DMS153 treated with DMSO at 0.1 percent for 48 hours (cell line): ENCODE data around the gene ACLY.

ENCODE experiments used
- DNase-seq: peaks from one replicate; lab custom pipeline; 2025; ENCODE audit not compliant: unreplicated experiment; lab: John Stamatoyannopoulos, UW

Gene ACLY

DNA sequence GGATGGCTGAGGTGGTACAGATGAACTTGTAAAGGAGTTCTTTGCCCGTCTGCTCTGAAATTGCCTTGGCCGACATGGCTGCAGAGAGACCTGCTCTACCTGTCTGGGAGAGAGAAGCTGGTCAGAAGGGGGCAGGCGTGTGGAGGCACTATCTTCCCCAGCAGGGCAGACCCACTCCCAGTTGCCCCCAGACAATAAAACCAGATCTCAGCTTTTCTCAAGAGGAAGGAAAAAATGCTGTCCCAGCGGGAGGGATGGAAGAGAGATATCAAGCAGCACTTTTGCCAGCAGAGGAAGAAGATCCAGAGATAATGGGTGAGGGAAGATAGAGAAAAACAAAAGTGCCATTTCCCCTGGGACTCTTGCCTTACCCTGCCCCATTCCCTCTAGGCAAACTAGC, 5.0 kb downstream of the ACLY start:
- no peak for DNase-seq

DNA sequence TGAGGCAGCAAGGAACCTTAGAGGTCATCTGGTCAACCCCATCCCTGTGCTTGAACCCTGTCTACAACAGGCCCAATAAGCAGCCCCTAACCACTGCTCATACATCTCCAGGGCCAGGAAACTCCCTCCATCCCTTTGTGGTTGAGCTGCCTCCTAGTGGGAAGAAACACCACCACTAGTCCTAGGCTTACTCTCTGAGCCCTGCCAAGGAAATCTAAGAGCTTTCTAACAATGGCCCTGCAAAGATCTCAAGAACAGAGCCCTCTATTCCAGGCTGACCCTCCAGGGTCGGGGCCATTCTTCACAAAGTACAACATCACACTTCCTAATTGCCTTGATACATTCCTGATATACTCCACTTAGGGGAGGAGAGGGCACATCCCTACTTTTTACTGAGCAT, 5.8 kb downstream of the ACLY start:
- DNase-seq: no peak

DNA sequence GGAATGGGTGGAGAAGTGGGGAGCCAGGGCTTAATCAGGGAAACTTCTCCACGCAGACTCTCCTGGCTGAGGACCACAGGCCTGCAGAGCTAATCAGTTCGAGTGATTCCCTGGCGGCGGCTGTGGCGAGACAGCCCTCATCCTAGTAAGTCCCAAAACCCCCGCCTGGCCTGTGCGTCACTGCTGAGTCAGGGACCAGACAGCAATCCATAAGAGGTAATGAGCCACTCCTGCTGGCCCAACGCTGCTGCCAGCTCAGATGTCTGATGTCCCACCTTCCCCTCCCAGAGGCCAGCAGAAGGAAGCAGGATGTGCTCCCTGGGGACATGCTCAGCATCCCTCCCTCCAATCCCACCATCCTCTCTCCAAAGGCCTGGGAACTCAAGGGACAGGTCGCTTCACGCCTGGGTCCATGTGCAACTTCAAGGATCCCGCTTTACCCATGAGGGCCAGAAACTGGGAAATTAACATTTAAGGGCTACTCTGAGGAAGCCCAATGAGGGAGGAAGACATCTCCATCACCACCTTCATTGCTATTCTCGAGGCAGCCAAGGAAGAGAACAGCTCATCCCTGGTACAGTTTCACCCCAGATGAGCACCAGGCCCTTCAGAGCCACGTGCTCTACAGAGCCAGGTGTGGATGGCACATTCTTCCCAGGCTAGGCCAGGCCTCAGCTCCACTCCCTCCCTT, 7.9 kb downstream of the ACLY start:
- DNase-seq: no peak

DNA sequence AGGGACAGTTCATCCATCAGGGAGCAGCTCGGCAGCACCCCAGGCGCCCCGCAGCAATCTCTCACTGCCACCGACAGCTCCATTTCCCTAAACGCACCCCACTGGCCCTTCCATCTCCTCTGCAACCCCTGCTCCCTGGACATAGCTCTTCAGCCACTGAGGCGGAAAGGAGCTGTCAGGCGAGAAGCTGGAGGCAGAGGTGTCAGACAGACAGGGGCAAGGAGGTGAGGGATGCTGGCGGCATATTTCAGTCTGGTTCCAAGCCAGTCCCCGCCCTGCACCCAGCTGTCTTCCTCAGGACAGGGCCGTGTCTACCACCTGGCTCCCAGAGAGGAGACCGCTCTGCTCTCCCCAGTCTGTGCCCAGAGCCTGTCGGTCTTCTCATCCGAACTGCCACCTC, 9.7 kb downstream of the ACLY start:
- DNase-seq: no peak

DNA sequence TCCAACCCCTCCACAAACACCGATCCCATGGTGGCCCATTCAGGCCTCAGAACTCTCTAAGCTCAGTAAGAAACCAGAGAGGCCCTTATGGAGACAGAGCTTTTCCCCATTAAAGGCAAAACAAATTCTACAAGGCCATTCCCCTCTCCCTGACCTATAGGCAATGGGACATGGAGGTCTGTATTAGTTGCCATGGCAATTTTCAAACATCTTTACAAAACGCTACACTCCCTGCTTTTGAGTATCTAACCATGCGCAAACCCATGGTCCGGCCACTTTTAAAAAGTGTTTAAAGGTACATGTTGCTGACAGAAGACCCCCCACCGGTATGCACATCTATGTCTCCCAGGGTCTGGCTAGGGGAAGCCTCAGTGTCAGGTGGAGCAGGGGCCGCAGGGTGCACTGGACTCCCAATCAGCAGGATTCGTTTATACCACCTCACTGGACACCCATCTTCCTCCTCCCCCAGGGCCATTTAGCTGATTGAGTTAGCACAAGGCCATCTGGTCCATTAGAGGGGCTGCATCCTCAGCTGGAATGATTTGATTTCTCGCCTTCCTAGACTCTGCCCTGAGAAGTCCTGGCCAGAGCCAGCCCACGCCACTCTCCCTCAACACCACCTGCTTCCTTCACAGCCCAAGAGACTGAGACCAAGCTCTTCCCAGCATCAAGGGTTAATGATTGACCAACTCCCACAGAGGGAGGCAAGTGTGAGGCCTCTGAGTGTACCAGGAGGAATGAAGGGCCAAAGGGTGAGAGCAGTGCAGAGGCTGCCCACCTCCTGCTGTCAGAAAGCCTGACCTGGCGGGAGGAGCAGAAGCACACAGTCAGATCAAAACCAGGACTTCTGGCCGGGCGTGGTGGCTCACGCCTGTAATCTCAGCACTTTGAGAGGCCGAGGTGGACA, 10.9 kb downstream of the ACLY start:
- no peak for DNase-seq

DNA sequence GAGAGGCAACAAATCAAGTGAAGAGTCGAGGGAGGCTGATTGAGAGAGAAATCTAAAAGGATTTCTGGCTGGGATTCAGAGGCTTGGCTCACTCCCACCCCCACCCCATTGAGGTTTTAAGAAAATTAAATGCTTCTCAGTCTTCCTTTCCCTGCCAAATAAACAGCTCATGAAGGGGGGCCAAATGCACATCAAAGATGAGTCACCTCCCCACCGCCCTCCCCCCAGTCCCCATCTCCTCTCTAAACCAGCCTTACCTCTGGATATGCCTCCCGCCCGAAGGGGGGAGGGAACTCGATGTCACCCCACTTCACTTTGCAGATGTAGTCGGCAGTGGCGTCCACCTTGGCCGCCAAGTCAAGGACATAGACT, 11.6 kb downstream of the ACLY start:
- no peak for DNase-seq

DNA sequence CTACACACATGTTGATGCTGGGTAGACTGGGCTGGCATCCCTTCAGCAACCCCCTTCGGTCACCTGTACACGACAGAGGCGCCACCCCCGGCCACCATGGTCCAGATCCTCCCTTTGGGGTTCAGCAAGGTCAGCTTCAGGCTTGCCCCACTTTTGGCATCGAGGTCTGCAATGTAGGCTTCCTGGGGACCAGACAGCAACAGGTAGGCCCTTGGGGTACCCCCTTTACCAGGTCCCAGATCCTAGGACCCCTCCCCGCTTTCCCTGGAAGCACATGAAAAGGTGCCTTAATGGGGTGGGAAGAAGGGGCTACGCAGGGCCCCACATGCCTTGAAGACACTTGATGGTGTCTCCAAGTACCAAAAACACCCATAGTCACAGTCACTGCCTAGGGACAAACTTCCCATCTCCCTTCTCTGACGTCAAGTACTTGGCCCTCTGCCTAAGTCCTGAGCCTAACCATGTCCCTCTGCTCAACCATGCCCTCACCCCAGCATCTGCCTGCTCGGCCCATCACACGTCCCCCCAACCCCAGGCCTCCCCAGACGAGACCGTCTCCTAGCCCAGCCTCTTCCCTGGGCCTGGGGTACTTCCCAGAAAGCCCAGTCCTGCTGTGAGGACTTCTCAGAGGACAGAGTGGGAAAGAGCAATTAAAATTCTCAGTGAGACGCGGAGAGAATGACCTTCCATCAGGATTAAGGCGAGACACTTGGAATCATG, 12.1 kb downstream of the ACLY start:
- no peak for DNase-seq

DNA sequence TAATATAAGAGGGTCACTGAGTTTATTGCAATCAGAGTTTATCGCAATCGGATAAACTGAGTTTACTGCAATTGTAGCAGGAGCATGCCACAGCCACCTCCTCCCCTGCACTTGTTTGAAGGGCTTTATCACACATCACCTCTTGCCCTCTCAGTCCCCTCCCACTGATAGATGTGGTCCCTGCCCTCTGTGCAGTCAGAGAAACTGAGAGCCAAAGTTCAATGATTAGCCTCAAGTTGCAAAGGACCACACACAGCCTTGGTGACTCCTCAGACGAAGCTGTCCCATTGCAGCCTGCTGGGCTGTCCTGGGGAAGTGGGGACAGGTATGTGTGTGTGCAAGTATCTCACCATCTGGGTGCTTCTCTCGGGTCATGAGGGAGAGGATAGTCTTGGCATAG, 13.6 kb downstream of the ACLY start:
- no peak for DNase-seq

DNA sequence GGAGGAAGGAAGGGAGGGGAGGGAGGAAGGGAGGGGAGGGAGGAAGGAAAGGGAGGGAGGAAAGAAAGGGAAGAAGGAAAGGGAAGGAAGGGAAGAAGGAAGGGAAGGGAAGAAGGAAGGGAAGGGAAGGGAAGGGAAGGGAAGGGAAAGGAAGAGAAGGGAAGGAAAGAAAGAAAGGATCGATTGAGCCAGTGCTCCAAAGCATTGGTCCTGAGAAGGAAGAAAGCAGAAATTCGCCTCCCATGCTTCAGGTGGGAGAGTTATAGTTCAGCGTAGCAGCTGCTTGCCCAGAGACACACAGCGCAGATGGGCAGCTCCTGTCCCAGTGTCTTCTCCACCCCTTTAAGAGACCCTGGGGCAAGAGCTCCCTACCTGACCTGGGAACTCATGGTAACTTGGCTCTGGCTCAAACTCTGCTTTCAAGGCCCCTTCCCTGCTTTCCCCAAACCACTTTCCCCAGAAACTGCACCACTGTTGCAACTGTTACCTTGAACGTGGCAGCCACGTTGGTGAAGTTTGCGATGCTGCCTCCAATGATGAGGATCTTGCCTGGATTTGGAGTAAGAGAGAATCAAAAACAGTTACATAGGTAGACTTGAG, 14.4 kb downstream of the ACLY start:
- DNase-seq: no peak

DNA sequence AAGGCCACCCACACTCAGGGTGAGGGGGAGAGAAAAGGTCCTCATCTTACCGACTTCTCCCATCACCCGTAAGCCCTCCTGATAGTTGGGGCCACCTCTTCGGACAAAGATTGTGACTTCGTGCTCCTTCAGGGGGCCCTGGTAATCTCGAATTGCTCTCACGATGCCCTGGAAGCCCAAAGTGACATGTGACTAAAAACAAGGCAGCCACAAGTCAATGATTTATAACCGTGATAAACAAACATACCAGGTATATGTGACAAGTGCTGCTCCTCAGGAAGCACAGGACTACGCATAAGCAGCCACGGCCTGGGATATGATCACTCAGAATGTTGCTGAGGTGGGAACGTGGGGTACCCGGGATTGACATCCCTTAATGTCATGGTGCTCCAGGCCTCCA, 17.1 kb downstream of the ACLY start:
- DNase-seq: no peak

DNA sequence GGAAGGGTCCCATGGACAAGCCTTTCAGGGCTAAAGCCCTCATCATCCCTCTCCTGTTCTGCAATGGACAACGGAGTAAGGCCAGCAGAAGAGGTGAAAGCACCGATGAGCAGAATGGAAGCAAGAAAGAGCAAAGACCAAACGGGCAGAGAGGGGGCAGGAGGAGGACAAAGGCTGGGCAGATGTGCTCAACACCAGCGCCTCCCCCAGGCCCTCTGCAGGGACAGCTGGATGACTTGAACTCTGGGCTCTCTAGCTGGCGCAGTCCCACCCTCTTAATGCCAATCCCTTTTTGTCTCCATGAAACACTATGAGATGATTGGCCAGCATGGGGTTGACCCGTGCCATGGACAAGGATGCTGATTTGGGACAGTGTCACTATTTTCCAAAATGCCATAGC, 22.0 kb downstream of the ACLY start:
- no peak for DNase-seq

DNA sequence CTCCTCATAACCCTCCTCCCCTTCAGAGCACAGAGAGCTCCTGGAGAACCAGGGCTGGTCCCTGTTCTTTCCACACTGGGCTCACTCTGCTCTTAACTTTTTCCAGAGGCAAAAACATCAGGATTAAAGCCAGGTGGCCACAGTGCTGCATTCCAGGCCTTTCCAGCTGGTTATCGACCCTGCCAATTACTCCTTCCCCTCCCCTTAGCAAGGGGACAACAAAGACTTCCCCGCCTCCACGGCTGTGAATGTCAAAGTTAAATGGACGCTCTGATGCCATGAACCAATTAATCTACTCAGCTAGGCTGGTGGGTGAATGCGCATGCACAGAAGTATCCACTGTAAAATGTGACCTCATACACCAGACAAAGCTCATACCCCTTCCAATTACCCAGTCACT, 23.1 kb downstream of the ACLY start:
- no peak for DNase-seq

DNA sequence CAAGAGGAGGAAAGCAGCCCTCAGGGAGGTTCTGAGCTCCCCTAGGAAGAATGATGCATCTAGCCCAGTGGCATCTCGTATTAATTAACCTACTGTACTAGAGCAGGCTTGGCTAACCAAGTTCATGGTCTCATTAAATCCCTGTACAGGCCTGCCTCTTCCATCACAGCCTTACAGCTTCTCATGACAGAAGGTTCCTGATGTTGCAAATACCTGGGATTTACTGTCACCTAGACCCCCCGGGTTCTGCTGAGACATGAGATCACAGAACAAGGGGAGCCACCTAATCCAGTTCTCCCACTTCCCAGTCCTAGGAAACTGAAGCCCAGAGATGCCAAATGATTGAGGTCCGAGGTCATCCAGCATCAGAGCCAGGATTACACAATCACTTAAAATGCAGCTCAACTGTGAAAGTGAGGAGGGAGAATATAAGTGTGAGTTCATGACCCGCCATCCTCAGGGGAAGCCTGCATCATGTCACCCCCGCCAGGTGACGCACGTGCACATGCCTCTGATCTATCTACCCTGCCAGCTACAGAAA, 23.9 kb downstream of the ACLY start:
- DNase-seq: no peak

DNA sequence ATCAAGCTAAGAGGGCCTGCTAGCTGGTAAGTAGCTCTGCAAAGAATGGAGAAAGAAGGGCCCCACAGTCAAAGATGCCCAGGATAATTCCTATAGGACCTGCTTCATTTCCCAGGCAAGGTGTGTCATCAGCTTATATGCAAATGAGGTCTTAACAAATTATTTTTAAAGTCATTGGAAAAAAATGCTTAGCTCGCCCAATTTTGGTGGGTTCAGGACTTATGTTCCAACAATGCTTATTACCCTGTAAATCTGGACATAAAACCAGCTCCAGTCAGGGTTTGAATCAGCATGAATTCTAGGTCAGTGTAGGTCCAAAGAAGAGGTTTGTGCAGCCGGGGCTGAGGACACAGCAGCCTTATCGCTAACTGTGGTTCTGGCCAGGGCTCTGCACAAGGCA, 25.4 kb downstream of the ACLY start:
- no peak for DNase-seq

DNA sequence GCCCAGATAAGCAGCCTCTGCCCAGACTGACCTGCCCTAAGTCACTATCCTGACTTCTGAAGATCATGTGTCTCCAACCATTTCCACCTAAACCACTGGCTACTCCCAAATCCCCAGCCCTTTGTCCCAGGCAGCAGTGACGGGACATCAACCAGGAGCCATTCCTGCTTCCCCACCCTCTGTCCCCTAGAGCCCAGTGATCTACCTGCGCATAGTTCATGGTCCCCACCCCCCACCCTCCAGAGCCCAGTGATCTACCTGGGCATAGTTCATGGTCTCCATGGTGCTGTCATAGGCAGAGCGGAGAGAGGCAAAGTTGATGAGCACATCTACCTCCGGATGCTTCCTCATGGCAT, 26.8 kb downstream of the ACLY start:
- DNase-seq: no peak

DNA sequence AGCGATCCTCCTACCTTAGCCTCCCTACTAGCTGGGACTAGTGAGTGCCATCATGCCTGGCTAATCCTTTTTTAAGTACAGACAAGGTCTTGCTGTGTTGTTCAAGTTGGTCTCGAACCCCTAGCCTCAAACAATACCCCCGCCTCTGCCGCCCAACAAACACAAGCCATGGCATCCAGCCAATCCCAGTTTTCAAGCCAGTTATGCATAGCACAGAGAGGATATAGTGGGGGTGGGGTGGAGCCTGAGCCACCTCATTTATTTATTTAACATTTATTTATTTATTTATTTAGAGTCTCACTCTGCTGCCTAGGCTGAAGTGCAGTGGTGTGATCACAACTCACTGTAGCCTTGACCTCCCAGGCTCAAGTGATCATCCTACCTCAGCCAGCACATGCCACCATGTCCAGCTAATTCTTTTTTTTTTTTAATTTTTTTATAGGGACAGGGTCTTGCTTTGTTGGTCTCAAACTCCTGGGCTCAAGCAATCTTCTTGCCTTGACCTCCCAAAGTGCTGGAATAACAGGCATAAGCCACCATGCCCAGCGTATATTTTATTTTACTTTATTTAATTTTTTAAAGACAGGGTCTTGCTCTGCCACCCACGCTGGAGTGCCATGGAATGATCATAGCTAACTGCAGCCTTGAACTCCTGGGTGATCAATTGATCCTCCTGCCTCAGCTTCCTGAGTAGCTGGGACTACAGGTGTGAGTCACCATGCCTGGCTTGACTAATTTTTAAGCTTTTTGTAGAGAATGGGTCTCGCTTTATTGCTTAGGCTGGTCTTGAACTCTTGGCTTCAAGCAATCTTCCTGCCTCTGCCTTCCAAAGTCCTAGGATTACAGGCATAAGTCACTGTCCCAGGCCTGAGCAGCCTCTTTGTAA, 27.4 kb downstream of the ACLY start:
- no peak for DNase-seq

DNA sequence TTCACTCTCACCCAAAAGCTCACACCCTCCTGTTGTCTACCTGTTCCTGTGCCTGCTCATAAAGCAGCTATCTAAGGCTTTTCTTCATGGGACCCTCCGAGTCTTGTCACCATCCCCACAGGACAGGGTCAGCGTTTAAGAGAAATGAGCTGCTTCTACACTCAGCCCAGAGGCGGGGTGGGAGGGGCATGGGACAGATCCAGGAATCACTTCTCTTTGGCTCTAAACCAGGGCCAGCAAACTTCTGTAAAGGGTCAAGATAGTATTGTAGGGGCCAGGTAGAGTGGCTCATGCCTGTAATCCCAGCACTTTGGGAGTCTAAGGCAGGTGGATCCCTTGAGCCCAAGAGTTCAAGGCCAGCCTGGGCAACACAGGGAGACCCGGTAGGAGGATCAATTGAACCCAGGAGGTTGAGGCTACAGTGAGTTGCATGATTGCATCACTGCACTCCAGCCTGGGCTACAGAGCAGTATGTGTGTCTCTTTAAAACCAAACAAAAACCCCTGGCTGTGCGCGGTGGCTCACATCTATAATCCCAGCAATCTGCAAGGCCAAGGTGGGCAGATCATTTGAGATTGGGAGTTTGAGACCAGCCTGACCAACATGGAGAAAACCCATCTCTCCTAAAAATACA, 30.3 kb downstream of the ACLY start:
- no peak for DNase-seq

DNA sequence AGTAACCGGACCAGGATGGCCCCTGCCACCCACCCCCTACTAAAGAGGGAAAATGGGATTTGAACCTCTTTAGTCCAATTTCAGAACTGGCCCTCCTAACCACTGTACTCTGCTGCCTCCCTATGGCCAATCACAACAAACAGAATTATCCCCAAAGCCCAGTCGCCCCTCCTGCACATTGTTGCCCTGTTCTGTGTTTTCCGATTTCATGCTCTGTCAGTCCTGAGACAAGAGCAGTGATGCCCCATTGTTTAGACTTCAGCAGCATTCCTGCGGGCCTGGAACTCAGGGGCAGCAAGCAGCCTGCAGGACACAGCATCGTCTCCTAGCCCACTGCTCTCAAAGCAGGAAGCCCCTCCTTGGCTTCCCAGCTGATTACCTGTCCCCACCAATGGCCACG, 33.0 kb downstream of the ACLY start:
- DNase-seq: no peak

DNA sequence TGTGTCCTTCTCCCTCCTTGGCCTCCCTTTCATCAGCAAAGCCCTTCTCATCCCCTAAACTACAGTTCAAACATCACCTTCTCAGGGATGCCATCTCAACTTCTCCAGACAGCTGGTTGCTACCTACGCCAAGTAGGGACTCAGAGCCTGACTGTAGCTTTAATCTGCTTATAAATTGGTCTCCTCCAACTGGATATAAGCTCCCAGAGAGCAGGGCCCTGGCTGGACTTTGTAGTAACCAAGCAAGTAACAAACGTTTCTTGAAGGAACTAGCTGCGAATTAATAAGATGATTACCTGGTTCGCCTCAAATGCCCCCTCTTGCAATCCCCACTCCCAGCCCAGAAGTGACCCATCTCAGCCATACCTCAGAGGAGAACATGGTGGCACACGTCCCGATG, 36.0 kb downstream of the ACLY start:
- DNase-seq: no peak

DNA sequence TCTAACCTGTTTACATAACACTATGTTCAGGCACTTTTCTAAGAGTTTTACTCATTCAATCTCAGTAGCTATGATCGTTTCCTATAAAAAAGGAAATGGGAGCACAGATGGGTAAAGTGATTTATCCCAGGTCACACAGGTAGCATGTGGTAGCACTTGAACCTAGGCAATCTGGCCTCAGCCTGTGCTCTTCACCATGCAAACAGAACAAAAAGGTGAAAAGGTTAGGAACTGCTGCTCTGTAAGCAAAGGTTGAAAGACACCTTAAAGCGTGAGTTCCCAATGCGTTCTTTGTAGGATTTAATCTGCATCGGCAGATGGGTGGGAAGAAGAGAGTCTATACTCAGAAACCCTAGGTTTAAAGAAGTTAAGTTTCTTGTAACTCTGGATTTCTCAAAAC, 38.6 kb downstream of the ACLY start:
- DNase-seq: no peak
